ENCODE measurements around the gene UBE2I. TPM values are rescaled to one million over a fixed set of nuclear protein-coding genes. Genes with fewer than 3 reads are reported as not detected.

Gene UBE2I
- total RNA-seq, 2 experiments from 2014 or later = 122 to 323 TPM

DNA sequence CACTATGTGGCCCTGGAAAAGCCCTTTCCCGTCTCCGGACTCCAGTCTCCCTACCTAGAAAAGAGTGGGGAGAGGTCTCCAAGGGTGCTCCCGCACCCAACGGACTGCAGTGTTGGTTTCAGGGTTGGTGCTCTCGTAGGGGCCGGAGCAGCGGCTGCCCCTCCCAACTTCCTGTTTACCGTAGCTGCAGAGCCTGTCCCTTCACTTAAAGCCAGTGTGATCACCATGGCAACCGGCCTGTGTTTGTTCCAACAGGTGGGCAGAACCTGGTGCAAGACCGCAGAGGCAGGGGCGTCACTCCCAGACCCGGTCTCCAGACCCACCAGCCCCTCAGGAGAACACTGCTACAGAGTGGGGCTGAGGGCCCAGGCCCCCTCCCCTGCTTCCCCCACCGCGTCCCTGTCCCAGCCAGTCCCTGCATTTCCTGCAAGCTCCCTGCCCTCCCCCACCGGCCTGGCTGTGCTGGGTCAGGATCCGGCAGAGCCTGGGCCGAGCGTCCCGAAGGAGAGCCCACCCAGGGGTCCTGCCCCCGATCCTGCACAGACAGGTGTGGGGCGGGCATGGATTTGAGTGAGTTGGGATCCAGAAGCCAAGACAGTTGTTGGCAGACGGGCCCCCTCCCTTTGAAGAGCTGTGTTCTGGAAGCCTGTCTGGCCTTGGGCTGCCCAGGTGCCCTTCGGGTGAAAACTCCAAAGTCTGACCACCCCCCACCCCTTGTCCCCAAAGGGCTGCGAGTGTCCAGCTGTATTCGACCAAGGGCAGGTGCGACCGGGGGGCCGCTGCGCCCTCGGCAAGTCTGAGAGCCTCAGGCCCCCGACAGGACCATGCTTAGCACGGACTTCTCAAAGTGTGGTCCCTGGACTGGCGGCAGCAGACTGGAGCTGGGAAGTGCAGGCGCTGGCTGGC is 22.5 kb downstream of the UBE2I start:
- ChIA-PET POLR2A (interaction anchor here (0.6 to 0.7 kb wide), 2 partner anchors 10 to 513 kb away, joined by 3 to 5 read pairs; no protein-coding TSS in a partner anchor), CTCF (ENCODE audit: unreplicated experiment) (interaction anchor here (1.4 kb wide), 1 partner anchor 11 kb away, joined by 5 read pairs; no protein-coding TSS in a partner anchor)
- no TSS peak for BruUV-seq (replicated peaks)
- Histone ChIP-seq H3K9me3 (ENCODE audit: low read length) (no peaks in the 10 kb centered on the region), H3K4me2 (ENCODE audit: low read length) (peak overlapping the region; percentile 79), H4K20me1 (ENCODE audit: insufficient read depth, low read length) (no peaks in the 10 kb centered on the region), H2AFZ (ENCODE audit: low read length) (peak overlapping the region; percentile 52; the same call in 1 of the 2 replicates), H3K9me2 (ENCODE audit: insufficient read depth, low read length) (no peaks in the 10 kb centered on the region), H3K27ac (ENCODE audit: low read depth, low read length, poor library complexity, severe bottlenecking) (peak overlapping the region; percentile 71), H3K4me3 (ENCODE audit: low read depth, low read length, poor library complexity, severe bottlenecking) (peak overlapping the region; percentile 57), H3K4me1 (ENCODE audit: insufficient read depth, low read length, poor library complexity, severe bottlenecking) (peaks cover 31% of the 10 kb centered on the region), H3K36me3 (ENCODE audit: insufficient read depth, low read length) (no peaks in the 10 kb centered on the region), H3K79me2 (ENCODE audit: insufficient read depth, low read depth, low read length) (no peaks in the 10 kb centered on the region)
- TF ChIP-seq CTCF (conservative IDR thresholded peaks at IDR 0.05; ENCODE audit: low read length) (no peak), EZH2phosphoT487 (IDR thresholded peaks at IDR 0.05; ENCODE audit: borderline replicate concordance, low read depth, low read length) (no peak)
- DNase-seq (ENCODE audit: low spot score) = peak; percentile 97
- intact Hi-C loops (cut with micrococcal nuclease; ENCODE audit: unreplicated experiment) = loop anchor here (1.0 kb wide), 1 partner anchor 10 kb away; no protein-coding TSS in a partner anchor

DNA sequence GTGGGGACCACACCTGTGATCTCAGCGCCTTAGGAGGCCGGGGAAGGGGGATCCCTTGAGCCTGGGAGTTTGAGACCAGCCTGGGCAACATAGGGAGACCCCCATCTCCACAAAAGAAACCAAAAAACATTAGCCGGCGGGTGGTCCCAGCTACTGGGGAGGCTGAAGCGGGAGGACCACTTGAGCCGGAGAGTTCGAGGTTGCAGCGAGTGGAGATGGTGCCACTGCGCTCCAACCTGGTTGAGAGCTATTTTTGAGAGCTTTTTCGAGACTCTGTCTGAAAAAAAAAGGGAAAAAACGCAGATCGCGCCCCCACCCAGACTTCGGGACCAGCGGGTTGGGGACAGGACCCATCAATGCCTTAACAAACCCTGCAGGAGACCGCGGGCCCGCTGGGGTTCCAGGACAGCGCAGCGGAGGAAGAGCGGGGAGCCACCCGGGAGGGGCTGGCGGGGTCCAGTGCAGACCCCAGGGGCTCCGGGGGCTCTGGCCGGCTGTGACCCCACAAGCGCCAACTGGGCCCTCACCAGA is 23.2 kb downstream of the UBE2I start:
- Histone ChIP-seq H3K36me3 (ENCODE audit: insufficient read depth, low read length) (no peaks in the 10 kb centered on the region), H2AFZ (ENCODE audit: low read length) (no peak overlapping the region; the same call in 1 of the 2 replicates), H3K9me2 (ENCODE audit: insufficient read depth, low read length) (no peaks in the 10 kb centered on the region), H3K79me2 (ENCODE audit: insufficient read depth, low read depth, low read length) (no peaks in the 10 kb centered on the region), H4K20me1 (ENCODE audit: insufficient read depth, low read length) (no peaks in the 10 kb centered on the region), H3K4me1 (ENCODE audit: insufficient read depth, low read length, poor library complexity, severe bottlenecking) (peaks cover 31% of the 10 kb centered on the region), H3K9me3 (ENCODE audit: low read length) (no peaks in the 10 kb centered on the region), H3K27ac (ENCODE audit: low read depth, low read length, poor library complexity, severe bottlenecking) (peak overlapping the region; percentile 71), H3K4me2 (ENCODE audit: low read length) (peak overlapping the region; percentile 79; the same call in 1 of the 2 replicates), H3K4me3 (ENCODE audit: low read depth, low read length, poor library complexity, severe bottlenecking) (no peak overlapping the region)
- ChIA-PET POLR2A (interaction anchor here (0.6 to 0.7 kb wide), 2 partner anchors 10 to 512 kb away, joined by 3 to 5 read pairs; no protein-coding TSS in a partner anchor), CTCF (ENCODE audit: unreplicated experiment) (interaction anchor here (1.4 kb wide), 1 partner anchor 10 kb away, joined by 5 read pairs; no protein-coding TSS in a partner anchor)
- BruUV-seq (replicated peaks) = no TSS peak
- intact Hi-C loops (cut with micrococcal nuclease; ENCODE audit: unreplicated experiment) = no loop called here
- DNase-seq (ENCODE audit: low spot score) = no peak
- TF ChIP-seq EZH2phosphoT487 (IDR thresholded peaks at IDR 0.05; ENCODE audit: borderline replicate concordance, low read depth, low read length) = no peak

DNA sequence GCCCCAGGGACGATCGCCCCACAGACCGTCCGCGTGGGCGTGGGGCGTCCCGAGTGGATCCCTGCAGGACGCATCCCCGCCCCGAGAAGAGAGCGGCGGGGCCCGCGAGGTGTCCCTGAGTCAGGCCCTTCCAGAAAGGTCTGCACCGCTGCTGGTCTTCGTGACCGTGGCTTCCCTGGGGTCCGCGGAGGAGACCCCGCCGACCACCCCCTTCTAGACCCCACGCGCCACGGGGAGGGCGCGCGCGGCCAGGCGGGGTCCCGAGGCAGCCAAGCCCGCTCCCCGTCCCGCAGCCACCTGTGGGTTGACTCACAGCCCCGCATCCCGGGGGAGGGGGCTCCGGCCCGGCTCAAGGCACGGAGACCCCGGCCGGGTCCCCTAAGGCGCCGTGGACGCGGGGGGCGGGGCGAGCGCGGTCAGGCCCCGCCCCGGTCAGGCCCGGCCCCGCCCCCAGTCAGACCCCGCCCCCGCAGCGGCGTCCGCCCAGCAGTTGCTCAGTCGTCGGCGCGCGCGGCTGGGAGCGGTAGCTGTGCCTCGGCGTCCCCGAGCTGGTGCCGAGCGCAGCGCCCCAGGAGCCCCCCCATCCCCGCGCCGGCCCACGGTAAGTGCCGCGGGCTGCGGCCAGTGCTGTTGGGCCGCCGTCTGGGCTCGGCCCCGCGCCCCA is 23.8 kb downstream of the UBE2I start, which contains the start of gene BAIAP3:
BAIAP3 (plus strand) TSS at position 497 of the 664 bp plus-strand sequence. CDS start 4,905 bp downstream, outside the sequence.
- H3K27ac ChIP-seq (ENCODE audit: low read depth, low read length, poor library complexity, severe bottlenecking) = peak within 1 kb of the TSS; percentile 71
- no peak within 1 kb of the TSS for H3K4me3 ChIP-seq (ENCODE audit: low read depth, low read length, poor library complexity, severe bottlenecking)
- no peaks in the 10 kb centered on the region for H3K9me3 ChIP-seq (ENCODE audit: low read length)
- peak; percentile 49 for DNase-seq (ENCODE audit: low spot score)
- CTCF ChIA-PET (ENCODE audit: unreplicated experiment) = no interaction called here
- no peaks in the 10 kb centered on the region for H3K79me2 ChIP-seq (ENCODE audit: insufficient read depth, low read depth, low read length)
- H3K4me1 ChIP-seq (ENCODE audit: insufficient read depth, low read length, poor library complexity, severe bottlenecking) = peaks cover 31% of the 10 kb centered on the region
- no peaks in the 10 kb centered on the region for H4K20me1 ChIP-seq (ENCODE audit: insufficient read depth, low read length)
- TF ChIP-seq EZH2phosphoT487 (IDR thresholded peaks at IDR 0.05; ENCODE audit: borderline replicate concordance, low read depth, low read length) = no peak
- no peak for TF ChIP-seq CTCF (conservative IDR thresholded peaks at IDR 0.05; ENCODE audit: low read length)
- no peaks in the 10 kb centered on the region for H3K36me3 ChIP-seq (ENCODE audit: insufficient read depth, low read length)
- no peaks in the 10 kb centered on the region for H3K9me2 ChIP-seq (ENCODE audit: insufficient read depth, low read length)
- intact Hi-C loops (cut with micrococcal nuclease; ENCODE audit: unreplicated experiment) = no loop called here
- POLR2A ChIA-PET = no interaction called here
- H3K4me2 ChIP-seq (ENCODE audit: low read length) = peak within 1 kb of the TSS; percentile 79; the same call in 1 of the 2 replicates
- H2AFZ ChIP-seq (ENCODE audit: low read length) = no peak within 1 kb of the TSS; the same call in 1 of the 2 replicates
- BruUV-seq (replicated peaks) = no TSS peak

Data from OCI-LY7 (cell line).